Measurements from ENCODE around the gene LRRN2.

GRCh38 chr1:204641455-204641854 lies 44.1 kb downstream of the LRRN2 start:
- TF ChIP-seq POLR2A (IDR thresholded peaks at IDR 0.05) (no peak), CTCF (IDR thresholded peaks at IDR 0.05) (no peak)
